Endodermal cell (in vitro differentiated cells): Measurements from ENCODE around the gene LAMC2. TPM values are rescaled to one million over a fixed set of nuclear protein-coding genes. Genes with fewer than 3 reads are reported as not detected.

Source experiments
- DNase-seq: peaks from one replicate; pipeline ENCODE4 v3.0.0-alpha.2; 2017
- H3K27ac ChIP-seq: 2 replicates; pipeline ENCODE4 v1.5.1; 2013; ENCODE audit warnings: mild to moderate bottlenecking, low read depth, low read length, moderate library complexity
- H3K27me3 ChIP-seq: 2 replicates; pipeline ENCODE4 v1.6.1; 2013; ENCODE audit warnings: mild to moderate bottlenecking, low read length, moderate library complexity; ENCODE audit not compliant: insufficient read depth, control insufficient read depth, poor library complexity, severe bottlenecking
- H3K36me3 ChIP-seq: 2 replicates; pipeline ENCODE4 v1.7.0; 2013; ENCODE audit warnings: mild to moderate bottlenecking, low read length, moderate library complexity; ENCODE audit not compliant: control insufficient read depth, insufficient read depth
- H3K4me1 ChIP-seq: one replicate; pipeline ENCODE4 v1.7.0; 2013; ENCODE audit warnings: low read length; ENCODE audit not compliant: control insufficient read depth, insufficient read depth
- H3K4me3 ChIP-seq: 2 replicates; pipeline ENCODE4 v1.5.1; 2013; ENCODE audit warnings: mild to moderate bottlenecking, low read length, moderate library complexity
- H3K9ac ChIP-seq: 2 replicates; pipeline ENCODE4 v1.6.1; 2013; ENCODE audit warnings: mild to moderate bottlenecking, low read length, moderate library complexity; ENCODE audit not compliant: poor library complexity, severe bottlenecking; ENCODE audit errors: extremely low read depth
- H3K9me3 ChIP-seq: 2 replicates; pipeline ENCODE4 v1.6.1; 2013; ENCODE audit warnings: mild to moderate bottlenecking, low read length, moderate library complexity; ENCODE audit not compliant: control insufficient read depth
- H3K27ac Mint-ChIP-seq: 2 replicates; pipeline ENCODE4 v1.8.0; 2020; ENCODE audit warnings: mixed read lengths
- H3K27me3 Mint-ChIP-seq: 2 replicates; pipeline ENCODE4 v1.8.0; 2021; ENCODE audit warnings: mild to moderate bottlenecking, mixed read lengths; ENCODE audit not compliant: insufficient read depth
- H3K36me3 Mint-ChIP-seq: 2 replicates; pipeline ENCODE4 v1.8.0; 2020; ENCODE audit warnings: low read depth, mixed read lengths
- H3K4me1 Mint-ChIP-seq: 2 replicates; pipeline ENCODE4 v1.8.0; 2020; ENCODE audit warnings: mixed read lengths
- H3K4me3 Mint-ChIP-seq: 2 replicates; pipeline ENCODE4 v1.8.0; 2020; ENCODE audit warnings: mild to moderate bottlenecking, moderate library complexity, mixed read lengths
- H3K9me3 Mint-ChIP-seq: 2 replicates; pipeline ENCODE4 v1.8.0; 2020; ENCODE audit warnings: mild to moderate bottlenecking, mixed read lengths
- CTCF ChIP-seq: fragments of 200-600 bp; sonication (generic); conservative IDR thresholded peaks from 2 replicates; pipeline ENCODE4 v1.5.0; 2021; ENCODE audit warnings: antibody characterized with exemption, mild to moderate bottlenecking
- WGBS, 2 experiments: methylation state at CpG; one replicate each; pipeline versions ENCODE4 v1.1.5 to v1.1.7; 2013; ENCODE audit warnings: missing lambda C conversion rate in 2 of 2, mixed read lengths in 1 of 2; ENCODE audit not compliant: insufficient coverage in 1 of 2, insufficient read length in 1 of 2; 5-methylcytosine and 5-hydroxymethylcytosine counted together
- total RNA-seq, 2 donors: library from RNA; stranded (reverse); fragmentation: NEBNext Ultra II Directional in 1 of 2; extraction: Animal tissue kit (Norgen Biotek cat#: 25700) in 1 of 2; gene quantifications; 2 replicates in 1 of 2; 3 replicates in 1 of 2; pipeline ENCODE4 v1.2.1, GENCODE V29; 2021

Gene LAMC2
- total RNA-seq, 2 donors from 2014 or later = 2.8 to 4.8 TPM

DNA sequence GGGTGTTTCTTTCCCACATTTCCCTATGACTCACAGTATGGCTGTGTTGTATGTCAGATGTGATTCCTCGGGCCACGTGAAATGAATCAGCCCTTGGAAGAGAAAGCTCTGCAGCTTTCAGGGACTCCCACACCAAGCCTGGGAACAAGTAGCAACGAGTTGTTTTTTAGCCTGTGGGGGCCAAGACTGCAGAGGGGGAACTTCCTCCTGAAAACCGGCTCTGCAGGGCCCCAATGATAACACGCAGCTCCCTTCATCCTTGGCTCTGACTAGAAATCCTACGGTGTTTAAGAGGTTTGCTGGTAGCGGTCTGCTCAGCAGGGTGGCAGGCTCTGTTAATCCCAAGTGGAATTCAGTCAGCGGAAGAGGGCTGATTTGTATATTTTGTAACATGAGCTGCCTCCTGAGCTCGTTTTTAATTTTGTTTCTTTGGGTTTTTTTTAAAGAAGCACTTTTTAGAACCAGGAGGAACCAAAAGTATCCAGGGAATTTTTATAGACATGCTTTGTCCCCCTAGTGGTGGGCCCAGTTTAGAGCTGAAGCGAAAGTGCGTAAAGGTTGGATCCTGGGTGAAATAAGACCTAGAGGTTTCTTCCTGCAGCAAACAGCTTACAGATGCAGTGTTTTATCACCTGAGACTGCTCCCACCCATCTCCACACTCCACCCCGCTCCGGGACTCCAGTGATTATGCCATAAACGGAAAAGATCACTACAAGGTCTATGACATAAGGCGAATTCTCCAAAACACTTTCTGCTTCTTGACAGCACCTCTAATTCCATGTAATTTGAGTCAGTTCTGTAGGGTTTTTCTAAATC is 48.8 kb downstream of the LAMC2 start:
- peak overlapping the region; percentile 25 for H3K27ac ChIP-seq
- no peaks in the 10 kb centered on the region for H3K9me3 ChIP-seq
- H3K36me3 ChIP-seq = no peaks in the 10 kb centered on the region
- H3K9me3 Mint-ChIP-seq = no peaks in the 10 kb centered on the region
- TF ChIP-seq CTCF = peak; percentile 84
- peak overlapping the region; percentile 81 for H3K27ac Mint-ChIP-seq
- peak; percentile 93 for DNase-seq
- WGBS, 2 experiments = 11 to 19% methylated on average over 14 to 15 of the region's 15 CpGs
- peaks cover 38% of the 10 kb centered on the region for H3K4me1 Mint-ChIP-seq
- peak overlapping the region; percentile 73 for H3K4me3 ChIP-seq
- H3K4me3 Mint-ChIP-seq = peak overlapping the region; percentile 32
- peaks cover 36% of the 10 kb centered on the region for H3K27me3 Mint-ChIP-seq
- H3K4me1 ChIP-seq = peaks cover 15% of the 10 kb centered on the region
- no peaks in the 10 kb centered on the region for H3K36me3 Mint-ChIP-seq
- peak overlapping the region; percentile 21 for H3K9ac ChIP-seq
- peaks cover 47% of the 10 kb centered on the region for H3K27me3 ChIP-seq

DNA sequence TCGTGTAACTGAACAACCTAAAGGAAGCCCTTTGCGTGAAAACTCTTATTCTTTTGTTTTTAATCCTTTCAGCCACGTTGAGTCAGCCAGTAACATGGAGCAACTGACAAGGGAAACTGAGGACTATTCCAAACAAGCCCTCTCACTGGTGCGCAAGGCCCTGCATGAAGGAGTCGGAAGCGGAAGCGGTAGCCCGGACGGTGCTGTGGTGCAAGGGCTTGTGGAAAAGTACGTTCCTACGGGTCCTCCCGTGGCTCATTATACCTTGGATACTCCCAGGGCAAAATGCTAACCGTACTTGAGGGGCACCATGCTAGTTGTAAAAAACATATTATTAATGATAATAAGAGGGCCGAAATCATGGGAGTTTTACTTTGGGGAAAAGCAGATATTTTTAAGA is 49.4 kb downstream of the LAMC2 start:
- peak overlapping the region; percentile 32 for H3K4me3 Mint-ChIP-seq
- no peaks in the 10 kb centered on the region for H3K9me3 ChIP-seq
- peak overlapping the region; percentile 16 for H3K27ac ChIP-seq
- peak overlapping the region; percentile 81 for H3K27ac Mint-ChIP-seq
- H3K36me3 Mint-ChIP-seq = no peaks in the 10 kb centered on the region
- peak overlapping the region; percentile 21 for H3K9ac ChIP-seq
- H3K9me3 Mint-ChIP-seq = no peaks in the 10 kb centered on the region
- H3K4me1 ChIP-seq = peaks cover 15% of the 10 kb centered on the region
- 78 to 92% methylated on average over 11 to 14 of the region's 14 CpGs for WGBS, 2 experiments
- peaks cover 54% of the 10 kb centered on the region for H3K27me3 ChIP-seq
- peaks cover 38% of the 10 kb centered on the region for H3K4me1 Mint-ChIP-seq
- no peak for TF ChIP-seq CTCF
- no peaks in the 10 kb centered on the region for H3K36me3 ChIP-seq
- H3K4me3 ChIP-seq = peak overlapping the region; percentile 73
- DNase-seq = peak; percentile 61
- peaks cover 43% of the 10 kb centered on the region for H3K27me3 Mint-ChIP-seq

DNA sequence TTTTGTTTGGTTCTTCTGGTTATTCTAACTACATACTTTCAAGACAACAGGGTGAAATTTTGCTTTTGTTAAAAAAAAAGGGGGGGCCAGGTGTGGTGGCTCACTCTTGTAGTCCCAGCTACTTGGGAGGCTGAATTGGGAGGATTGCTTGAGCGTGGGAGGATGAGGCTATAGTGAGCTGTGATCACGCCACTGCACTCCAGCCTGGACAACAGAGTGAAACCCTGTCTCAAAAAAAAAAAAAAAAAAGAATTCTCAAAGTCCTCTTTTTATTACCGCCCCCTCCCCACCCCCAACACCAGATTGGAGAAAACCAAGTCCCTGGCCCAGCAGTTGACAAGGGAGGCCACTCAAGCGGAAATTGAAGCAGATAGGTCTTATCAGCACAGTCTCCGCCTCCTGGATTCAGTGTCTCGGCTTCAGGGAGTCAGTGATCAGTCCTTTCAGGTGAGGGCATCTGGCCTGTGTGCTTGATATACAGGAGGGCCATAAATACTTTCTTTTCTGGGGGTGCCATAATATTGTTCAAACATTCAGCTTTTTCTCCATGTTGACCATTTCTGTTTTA is 50.2 kb downstream of the LAMC2 start:
- Histone ChIP-seq H3K4me1 (peaks cover 15% of the 10 kb centered on the region), H3K9ac (no peak overlapping the region), H3K36me3 (no peaks in the 10 kb centered on the region), H3K4me3 (no peak overlapping the region), H3K9me3 (no peaks in the 10 kb centered on the region), H3K27ac (no peak overlapping the region), H3K27me3 (peaks cover 61% of the 10 kb centered on the region)
- 62 to 100% methylated on average over 1 to 6 of the region's 6 CpGs for WGBS, 2 experiments
- TF ChIP-seq CTCF = no peak
- peaks cover 38% of the 10 kb centered on the region for H3K4me1 Mint-ChIP-seq
- DNase-seq = peak; percentile 80
- no peak overlapping the region for H3K4me3 Mint-ChIP-seq
- no peak overlapping the region for H3K27ac Mint-ChIP-seq
- peaks cover 50% of the 10 kb centered on the region for H3K27me3 Mint-ChIP-seq
- H3K36me3 Mint-ChIP-seq = no peaks in the 10 kb centered on the region
- H3K9me3 Mint-ChIP-seq = no peaks in the 10 kb centered on the region
